Measurements from ENCODE around the gene NFS1.

NFS1 gene

GRCh38 chr20:35636095-35636494 is 63.1 kb downstream of the NFS1 start:
- no peak overlapping the region for H3K4me3 ChIP-seq (replicated peaks in 1 of 2; ENCODE audit: low read depth in 2 of 2, low read length in 2 of 2)
- TF ChIP-seq CTCF (IDR thresholded peaks at IDR 0.05; ENCODE audit: low read depth, low read length): no peak
- no peak for DNase-seq (ENCODE audit: low read depth in 2 of 2)

- no peak for TF ChIP-seq CTCF (IDR thresholded peaks at IDR 0.05; ENCODE audit: low read depth, low read length)
- peak in 1 of 2 donors; percentile 52 for DNase-seq (ENCODE audit: low read depth in 2 of 2)
- H3K4me3 ChIP-seq (replicated peaks in 1 of 2; ENCODE audit: low read depth in 2 of 2, low read length in 2 of 2): no peak overlapping the region
Measured at GRCh38 chr20:35635652-35636051, 63.5 kb downstream of the NFS1 start.

GRCh38 chr20:35632539-35633115 is 66.5 kb downstream of the NFS1 start:
- H3K4me3 ChIP-seq (replicated peaks in 1 of 2; ENCODE audit: low read depth in 2 of 2, low read length in 2 of 2): no peak overlapping the region
- TF ChIP-seq CTCF (IDR thresholded peaks at IDR 0.05; ENCODE audit: low read depth, low read length): no peak
- no peak for DNase-seq (ENCODE audit: low read depth in 2 of 2)

- no peak for TF ChIP-seq CTCF (IDR thresholded peaks at IDR 0.05; ENCODE audit: low read depth, low read length)
- DNase-seq (ENCODE audit: low read depth in 2 of 2): no peak
Measured at GRCh38 chr20:35630636-35631035, 68.5 kb downstream of the NFS1 start.

GRCh38 chr20:35629427-35630145 is 69.6 kb downstream of the NFS1 start:
- DNase-seq (ENCODE audit: low read depth in 2 of 2): no peak
- no peak overlapping the region for H3K4me3 ChIP-seq (replicated peaks in 1 of 2; ENCODE audit: low read depth in 2 of 2, low read length in 2 of 2)
- no peak for TF ChIP-seq CTCF (IDR thresholded peaks at IDR 0.05; ENCODE audit: low read depth, low read length)

More at GRCh38 chr20:35630636-35631035, 68.5 kb downstream of the NFS1 start:
- no peak overlapping the region for H3K4me3 ChIP-seq (replicated peaks in 1 of 2; ENCODE audit: low read depth in 2 of 2, low read length in 2 of 2)

- no peak for TF ChIP-seq CTCF (IDR thresholded peaks at IDR 0.05; ENCODE audit: low read depth, low read length)
- no peak for DNase-seq (ENCODE audit: low read depth in 2 of 2)
Measured at GRCh38 chr20:35627121-35627520, 72.0 kb downstream of the NFS1 start.

More at GRCh38 chr20:35627121-35627520, 72.0 kb downstream of the NFS1 start:
- no peak overlapping the region for H3K4me3 ChIP-seq (replicated peaks in 1 of 2; ENCODE audit: low read depth in 2 of 2, low read length in 2 of 2)
